HG03354 (cell line): Measurements from ENCODE around the gene IFT27.
A peak's percentile ranks its signal among the peaks of the same experiment; 100 is the strongest.

Source experiments
- ATAC-seq: cut with Tn5 transposase; IDR thresholded peaks from one replicate; pipeline ENCODE4 v1.9.1; 2021; ENCODE audit warnings: mild to moderate bottlenecking; ENCODE audit not compliant: unreplicated experiment, poor library complexity, severe bottlenecking

Gene IFT27

DNA sequence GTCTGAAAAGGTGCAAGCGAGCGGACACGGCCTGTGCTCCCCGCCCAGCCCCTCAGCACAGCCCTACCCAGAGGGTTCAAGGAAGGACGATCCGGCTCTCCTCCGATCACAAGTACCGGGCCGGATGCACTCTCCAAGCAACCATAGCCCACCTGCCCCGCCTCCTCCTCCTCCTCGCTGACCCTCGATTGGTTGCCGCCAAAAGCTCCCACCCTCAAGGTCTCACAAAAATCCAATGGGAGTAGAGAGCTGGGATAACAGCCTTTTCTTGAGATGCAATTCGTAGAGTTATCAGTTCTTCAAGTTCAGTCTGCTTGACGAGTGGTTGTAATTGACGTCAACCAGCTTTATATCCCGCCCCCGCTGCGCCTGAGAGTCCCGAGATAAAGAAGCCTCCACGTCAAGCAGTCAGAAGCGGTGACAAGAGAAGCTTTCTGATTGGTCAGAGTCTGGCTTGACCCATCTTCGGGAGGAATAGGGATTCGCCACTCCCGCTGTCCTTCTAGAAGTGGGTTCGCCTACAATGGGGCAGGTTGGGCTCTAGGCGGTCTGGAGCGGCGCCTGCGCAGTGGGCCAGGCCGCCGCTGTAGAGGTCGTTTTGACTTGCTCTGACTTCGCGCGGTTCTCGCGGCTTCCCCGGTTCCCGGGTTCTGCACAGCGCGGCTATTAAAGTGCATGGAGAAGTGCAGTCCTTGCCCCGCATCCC is at the start of gene IFT27:
Gene IFT27 (minus strand): TSS at position 156 of the 706 bp plus-strand sequence. CDS start 412 bp downstream, outside the sequence.
- ATAC-seq = peak; percentile 88

DNA sequence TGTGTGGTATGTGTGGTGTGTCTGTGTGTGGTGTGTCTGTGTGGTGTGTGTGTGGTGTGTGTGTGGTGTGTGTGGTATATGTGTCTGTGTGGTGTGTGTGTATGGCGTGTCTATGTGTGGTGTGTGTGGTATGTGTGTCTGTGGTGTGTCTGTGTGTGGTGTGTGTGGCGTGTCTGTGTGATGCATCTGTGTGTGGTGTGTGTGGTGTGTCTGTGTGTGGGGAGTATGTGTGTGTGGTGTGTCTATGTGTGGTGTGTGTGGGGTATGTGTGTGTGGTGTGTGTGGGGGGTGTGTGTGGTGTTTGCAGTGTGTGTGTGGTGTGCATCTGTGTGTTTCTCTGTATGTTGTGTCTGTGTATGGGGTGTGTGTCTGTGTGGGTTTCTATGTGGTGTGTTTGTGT is 48.7 kb upstream of the IFT27 start:
- no peak for ATAC-seq

GRCh38 chr22:36823186-36823839 is 47.4 kb upstream of the IFT27 start:
- no peak for ATAC-seq

GRCh38 chr22:36822581-36822980 is 46.7 kb upstream of the IFT27 start:
- no peak for ATAC-seq

DNA sequence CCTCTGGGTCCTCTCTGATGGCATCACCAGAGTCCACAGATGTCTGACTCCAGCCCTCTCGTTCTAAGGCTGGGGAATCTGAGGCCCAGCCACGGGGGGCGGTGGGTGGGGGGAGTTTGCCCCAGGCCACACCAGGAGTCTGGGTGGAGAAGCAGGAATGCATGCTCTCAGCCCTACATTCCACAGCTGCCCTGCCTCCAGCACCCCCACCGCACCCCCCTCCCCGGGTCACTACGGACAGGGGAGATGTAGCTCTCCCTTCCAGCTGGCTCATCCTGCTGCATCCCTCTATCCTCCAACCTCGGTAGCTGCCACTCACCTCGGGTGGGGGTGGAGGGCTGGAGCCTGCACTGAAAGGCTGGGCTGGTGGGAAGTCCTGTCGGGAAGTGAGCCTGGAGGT is 43.2 kb upstream of the IFT27 start:
- ATAC-seq = no peak

DNA sequence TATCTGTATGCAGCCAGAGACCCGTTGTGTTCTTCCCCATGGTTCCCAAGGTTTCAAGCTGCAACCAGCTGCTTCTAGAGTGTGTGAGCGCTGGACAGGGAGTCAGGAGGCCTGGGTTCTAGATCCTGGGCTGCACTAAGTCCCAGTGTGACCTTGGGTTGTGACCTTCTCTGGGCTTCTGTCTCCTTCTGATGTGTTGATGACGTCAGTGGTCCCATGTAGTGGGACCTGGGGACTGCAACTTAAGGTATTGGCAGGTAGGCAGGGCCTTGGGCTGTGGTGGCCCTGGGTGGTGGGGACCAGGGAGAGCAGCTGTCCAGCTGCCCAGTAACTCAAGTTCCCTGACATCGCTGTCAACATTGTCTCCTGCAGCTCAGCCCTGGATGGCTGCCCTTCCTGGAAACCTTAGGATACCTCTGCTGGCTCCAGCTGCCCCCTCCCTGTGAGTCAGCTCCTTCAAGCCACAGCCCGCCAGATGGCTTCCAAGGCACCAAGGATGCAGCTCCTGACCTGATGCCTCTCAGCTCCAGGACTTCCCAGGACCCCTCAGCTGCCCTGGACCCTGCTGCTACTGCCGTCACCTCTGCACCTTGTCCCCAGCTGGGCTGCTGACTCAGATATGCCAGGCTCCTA is 42.2 kb upstream of the IFT27 start:
- no peak for ATAC-seq

DNA sequence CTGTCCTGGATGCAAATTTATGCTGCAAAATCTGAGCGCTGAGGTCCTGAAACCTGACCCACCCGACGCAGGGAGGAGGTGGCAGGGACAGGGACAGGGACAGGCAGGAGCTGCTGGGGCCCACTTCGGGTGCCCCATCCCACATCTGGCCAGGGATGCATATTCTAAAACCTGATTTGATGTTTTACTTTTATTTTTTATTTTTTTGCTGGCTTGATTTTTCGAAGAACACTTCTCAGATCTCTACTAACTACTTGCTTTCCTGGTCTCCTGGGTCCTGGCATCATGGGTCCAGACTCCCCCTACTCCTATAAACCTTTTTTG is 41.6 kb upstream of the IFT27 start:
- ATAC-seq = no peak

DNA sequence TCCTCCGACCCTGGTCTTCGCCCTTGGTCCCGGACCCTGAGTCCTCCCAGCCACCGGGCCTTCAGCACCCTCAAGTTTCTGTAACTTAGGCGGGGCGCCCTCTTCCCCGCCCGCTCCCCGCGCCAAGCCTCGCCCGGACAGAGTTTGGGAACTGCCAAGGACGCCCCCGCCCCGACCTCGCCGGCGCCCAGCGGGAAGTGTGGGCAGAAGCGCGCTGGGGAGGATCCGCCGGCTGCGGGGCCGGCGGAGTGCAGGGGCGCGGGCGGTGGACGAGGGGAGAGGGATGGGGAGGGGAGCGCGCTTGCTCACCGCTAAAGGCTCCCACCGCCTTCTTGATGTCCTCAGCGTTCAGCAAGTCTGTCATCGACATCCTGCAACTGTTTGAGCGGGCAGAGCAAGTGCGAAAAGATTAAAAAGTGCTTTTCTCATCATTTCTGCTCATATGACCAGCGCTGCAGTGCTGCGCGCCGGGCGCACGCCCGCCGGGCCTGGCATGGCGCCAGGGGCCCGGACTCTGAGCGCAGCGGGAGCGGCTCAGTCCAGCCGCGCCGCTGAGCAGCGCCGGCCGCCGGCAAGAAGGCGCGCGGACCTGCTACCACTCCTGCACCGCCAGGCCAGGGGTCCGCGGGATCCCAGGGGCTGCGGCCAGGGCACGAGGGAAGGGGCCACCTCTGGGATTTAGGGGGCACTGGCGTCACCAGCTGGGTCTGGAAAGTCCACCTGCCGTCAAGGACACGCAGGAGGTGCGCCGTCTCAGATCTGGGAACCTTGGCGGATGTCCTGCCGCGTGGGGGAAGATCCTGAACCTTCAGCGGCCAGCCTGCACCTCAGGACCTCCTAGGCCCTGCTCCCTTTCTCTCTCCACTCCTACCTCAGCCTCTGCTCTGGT is 41.0 kb upstream of the IFT27 start, which contains the start of gene PVALB:
Gene PVALB (minus strand): TSS at position 400 of the 889 bp plus-strand sequence. CDS start 30 bp downstream, at position 370.
- ATAC-seq = no peak

DNA sequence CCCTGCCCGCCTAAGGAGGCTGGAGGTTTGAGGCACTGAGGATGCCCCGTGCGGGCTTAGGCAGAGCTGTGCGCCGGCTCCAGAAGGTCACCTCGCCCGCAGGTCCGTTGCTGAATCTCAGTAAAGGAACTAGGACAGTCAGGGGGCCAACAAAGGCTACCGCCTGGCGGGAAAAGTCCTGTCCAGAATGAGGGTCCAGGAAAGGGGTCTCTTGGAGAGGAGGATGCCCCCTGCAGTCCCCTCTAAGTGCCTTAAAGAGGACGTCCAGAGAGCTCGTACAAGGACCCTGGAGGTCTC is 40.4 kb upstream of the IFT27 start:
- ATAC-seq = no peak

- no peak for ATAC-seq
These were observed 39.8 kb upstream of the IFT27 start for GRCh38 chr22:36815558-36816338.

DNA sequence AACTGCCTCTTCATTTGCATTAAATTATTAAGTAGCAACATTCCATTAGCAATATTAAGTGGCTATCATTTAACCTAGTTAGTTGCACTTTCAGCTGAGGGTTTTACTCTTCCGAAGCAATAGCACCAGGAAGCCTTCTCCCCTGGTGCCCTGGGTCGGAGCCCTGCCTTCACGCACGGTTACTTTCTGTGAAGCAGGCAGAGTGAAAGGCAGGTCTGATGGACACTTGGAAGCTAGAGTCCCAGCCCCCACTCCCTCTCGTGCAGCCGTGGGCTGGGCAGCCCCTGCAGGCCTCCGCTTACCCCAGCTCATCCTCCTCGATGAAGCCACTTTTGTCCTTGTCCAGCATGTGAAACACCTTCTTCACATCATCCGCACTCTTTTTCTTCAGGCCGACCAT is 38.9 kb upstream of the IFT27 start:
- ATAC-seq = no peak

- ATAC-seq = no peak
These were observed 35.3 kb upstream of the IFT27 start for GRCh38 chr22:36811094-36811800.

DNA sequence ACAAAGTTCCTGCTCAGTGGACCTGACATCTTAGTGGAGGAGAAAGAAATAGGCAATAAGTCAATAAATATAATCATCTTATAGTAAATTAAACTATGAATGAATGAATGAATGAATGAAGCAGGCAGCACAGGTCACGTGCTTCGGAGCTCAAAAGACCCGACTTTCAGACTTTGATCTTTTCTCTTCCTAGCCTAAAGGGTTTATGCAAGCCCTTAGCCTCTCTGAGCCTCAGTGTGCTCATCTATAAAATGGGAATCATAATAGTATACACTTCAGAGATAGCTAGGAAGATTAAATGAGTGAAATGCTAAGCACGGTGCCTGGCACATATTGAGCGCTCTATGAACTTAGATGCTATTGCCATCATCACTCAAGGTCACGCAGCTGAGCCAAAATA is 33.4 kb upstream of the IFT27 start:
- no peak for ATAC-seq

GRCh38 chr22:36808721-36809344 is 32.9 kb upstream of the IFT27 start:
- ATAC-seq = no peak

GRCh38 chr22:36807627-36808026 is 31.7 kb upstream of the IFT27 start:
- no peak for ATAC-seq

- ATAC-seq = no peak
These were observed 30.9 kb upstream of the IFT27 start for GRCh38 chr22:36806835-36807234.

GRCh38 chr22:36803358-36803757 is 27.4 kb upstream of the IFT27 start:
- no peak for ATAC-seq

- no peak for ATAC-seq
These were observed 22.8 kb upstream of the IFT27 start for GRCh38 chr22:36798674-36799066.
